SH-SY5Y (cell line): ENCODE results near the gene DSPP.

Experiments
- GATA2 ChIP-seq: IDR thresholded peaks from 2 replicates; pipeline ENCODE4 v1.6.1; 2011; ENCODE audit warnings: mild to moderate bottlenecking, low read depth, low read length
- GATA3 ChIP-seq: IDR thresholded peaks from 2 replicates; pipeline ENCODE4 v1.6.1; 2011; ENCODE audit warnings: low read depth, mild to moderate bottlenecking, low read length, moderate library complexity

DSPP gene

GRCh38 chr4:87659247-87659931, 51.1 kb downstream of the DSPP start:
- TF ChIP-seq GATA3 (no peak), GATA2 (no peak)

DNA sequence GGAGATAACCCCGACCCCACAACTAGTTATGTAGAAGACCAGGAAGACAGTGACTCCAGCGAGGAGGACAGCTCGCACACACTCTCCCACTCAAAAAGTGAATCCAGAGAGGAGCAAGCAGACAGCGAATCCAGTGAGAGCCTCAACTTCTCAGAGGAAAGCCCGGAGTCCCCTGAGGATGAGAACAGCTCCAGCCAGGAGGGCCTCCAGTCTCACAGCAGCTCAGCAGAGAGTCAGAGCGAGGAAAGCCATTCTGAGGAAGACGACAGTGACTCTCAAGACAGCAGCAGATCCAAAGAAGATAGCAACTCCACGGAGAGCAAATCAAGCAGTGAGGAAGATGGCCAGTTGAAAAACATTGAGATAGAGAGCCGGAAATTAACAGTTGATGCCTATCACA, 54.5 kb downstream of the DSPP start:
- no peak for TF ChIP-seq GATA3
- no peak for TF ChIP-seq GATA2
